GM12875 (cell line): Measurements from ENCODE around the gene SPSB1.

Source experiments
- H3K4me3 ChIP-seq: one replicate; pipeline ENCODE4 v1.5.1; 2011; ENCODE audit warnings: low read depth, low read length, control low read depth
- CTCF ChIP-seq: IDR thresholded peaks from 2 replicates; pipeline ENCODE4 v1.5.1; 2011; ENCODE audit warnings: low read depth, mild to moderate bottlenecking, control low read depth, inconsistent platforms, low read length, moderate library complexity, borderline replicate concordance; ENCODE audit not compliant: insufficient read depth

Gene SPSB1

GRCh38 chr1:9360371-9361064 lies 67.8 kb downstream of the SPSB1 start:
- no peak overlapping the region for H3K4me3 ChIP-seq

GRCh38 chr1:9361630-9362260 lies 69.1 kb downstream of the SPSB1 start:
- H3K4me3 ChIP-seq, result no peak overlapping the region
- TF ChIP-seq CTCF, result no peak

More at GRCh38 chr1:9360371-9361064, 67.8 kb downstream of the SPSB1 start:
- TF ChIP-seq CTCF, result no peak

- no peak for TF ChIP-seq CTCF
- no peak overlapping the region for H3K4me3 ChIP-seq
These were observed 69.8 kb downstream of the SPSB1 start for GRCh38 chr1:9362488-9362887.

- TF ChIP-seq CTCF, result no peak
- H3K4me3 ChIP-seq, result no peak overlapping the region
These were observed 70.4 kb downstream of the SPSB1 start for GRCh38 chr1:9363061-9363471.

- H3K4me3 ChIP-seq, result no peak overlapping the region
These were observed 73.6 kb downstream of the SPSB1 start for GRCh38 chr1:9366298-9366697.

GRCh38 chr1:9366943-9367780 lies 74.5 kb downstream of the SPSB1 start:
- no peak for TF ChIP-seq CTCF
- no peak overlapping the region for H3K4me3 ChIP-seq

More at GRCh38 chr1:9366298-9366697, 73.6 kb downstream of the SPSB1 start:
- TF ChIP-seq CTCF, result no peak

- no peak overlapping the region for H3K4me3 ChIP-seq
- TF ChIP-seq CTCF, result no peak
These were observed 75.1 kb downstream of the SPSB1 start for GRCh38 chr1:9367806-9368205.
